ENCODE measurements around the gene FBXL16. TPM values are rescaled to one million over a fixed set of nuclear protein-coding genes. Genes with fewer than 3 reads are reported as not detected.
A peak's percentile ranks its signal among the peaks of the same experiment; 100 is the strongest.

The FBXL16 gene
- total and polyA plus RNA-seq, 9 of the 15 experiments (the other 6 are each of a cell fraction or from before 2014, with no cell fraction given), result 0.21 to 8.2 (median 1.7) TPM

DNA sequence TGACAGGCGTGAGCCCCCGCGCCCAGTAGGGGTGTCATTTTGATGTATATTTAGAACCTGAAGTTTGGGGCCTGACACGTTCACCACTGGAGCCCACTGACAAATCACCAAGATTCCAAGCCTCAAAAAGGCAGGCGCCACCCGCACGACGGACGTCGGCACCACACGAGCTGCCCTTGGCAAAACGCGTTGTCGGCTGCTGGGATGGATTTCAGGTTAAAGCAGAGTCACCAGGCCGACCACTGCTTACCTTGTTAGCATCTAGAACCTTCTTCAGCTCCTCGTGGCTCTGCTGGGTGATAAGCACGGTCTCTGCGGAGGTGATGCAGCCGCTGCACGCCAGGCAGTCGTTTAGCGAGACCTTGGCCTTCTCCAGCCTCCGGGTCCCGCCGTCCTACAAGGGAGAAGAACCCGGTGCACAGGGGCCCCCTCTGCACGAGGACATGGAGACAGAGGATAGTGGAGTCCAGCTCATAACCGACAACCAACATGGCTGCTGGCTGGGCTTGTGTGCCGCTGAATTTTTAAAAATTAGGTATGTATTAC lies 31.4 kb upstream of the FBXL16 start:
- no peak for FAIRE-seq
- no peak for ATAC-seq
- Histone ChIP-seq H3K9me1 (ENCODE audit: control insufficient read depth, insufficient read depth, low read length) (peaks cover 6% of the 10 kb centered on the region), H2AFZ (ENCODE audit: low read depth, low read length) (no peak overlapping the region), H3K36me3 (ENCODE audit: control insufficient read depth, insufficient read depth, low read length) (peaks cover 70% of the 10 kb centered on the region; the same call in 2 of the 3 replicates), H3K4me2 (ENCODE audit: insufficient read depth, low read length) (no peak overlapping the region), H3K4me3 (no peak overlapping the region), H3K9ac (ENCODE audit: insufficient read depth in 1 of 2, low read depth in 2 of 2, low read length in 2 of 2) (peak overlapping the region in 1 of 2 experiments; percentile 62; a peak in 2 of 4 replicates), H3K4me1 (replicated peaks in 1 of 2; ENCODE audit: control insufficient read depth in 2 of 2, insufficient read depth in 2 of 2, low read length in 2 of 2) (peaks cover 18 to 88% of the 10 kb centered on the region in 2 experiments), H3K27ac (ENCODE audit: extremely low read depth, low read depth, low read length) (peak overlapping the region; percentile 66), H3K79me2 (ENCODE audit: control insufficient read depth, insufficient read depth, low read length) (peaks cover 15% of the 10 kb centered on the region), H4K20me1 (replicated peaks; ENCODE audit: control insufficient read depth, insufficient read depth, low read length) (no peaks in the 10 kb centered on the region; the same call in 1 of the 2 replicates), H3K27me3 (ENCODE audit: control insufficient read depth in 2 of 2, insufficient read depth in 2 of 2, low read length in 2 of 2) (no peaks in the 10 kb centered on the region), H3K9me3 (replicated peaks; ENCODE audit: control insufficient read depth, insufficient read depth, low read depth, low read length) (no peaks in the 10 kb centered on the region)
- ChIA-PET POLR2A (interaction anchor here (0.5 to 3.5 kb wide), 2 partner anchors 13 to 109 kb away, joined by 3 to 25 read pairs; partner anchors contain the start of gene CCDC78), CTCF (ENCODE audit: low intra/inter-chr PET ratio) (no interaction called here)
- intact Hi-C loops (cut with micrococcal nuclease), result no loop called here
- in situ Hi-C loops (cut with MboI), result no loop called here
- DNase-seq (ENCODE audit: extremely low read depth in 1 of 4, low spot score in 3 of 4), result no peak
- BruUV-seq (replicated peaks), result no TSS peak
- peak; percentile 57 for TF ChIP-seq WHSC1 (IDR thresholded peaks at IDR 0.05; ENCODE audit: low read length)
- no peak for TF ChIP-seq RFX7 (CRISPR knock-in tag; IDR thresholded peaks at IDR 0.05)
- TF ChIP-seq POLR2B (IDR thresholded peaks at IDR 0.05; ENCODE audit: low read depth, partially characterized antibody), result no peak
- TF ChIP-seq, protein P1, sequence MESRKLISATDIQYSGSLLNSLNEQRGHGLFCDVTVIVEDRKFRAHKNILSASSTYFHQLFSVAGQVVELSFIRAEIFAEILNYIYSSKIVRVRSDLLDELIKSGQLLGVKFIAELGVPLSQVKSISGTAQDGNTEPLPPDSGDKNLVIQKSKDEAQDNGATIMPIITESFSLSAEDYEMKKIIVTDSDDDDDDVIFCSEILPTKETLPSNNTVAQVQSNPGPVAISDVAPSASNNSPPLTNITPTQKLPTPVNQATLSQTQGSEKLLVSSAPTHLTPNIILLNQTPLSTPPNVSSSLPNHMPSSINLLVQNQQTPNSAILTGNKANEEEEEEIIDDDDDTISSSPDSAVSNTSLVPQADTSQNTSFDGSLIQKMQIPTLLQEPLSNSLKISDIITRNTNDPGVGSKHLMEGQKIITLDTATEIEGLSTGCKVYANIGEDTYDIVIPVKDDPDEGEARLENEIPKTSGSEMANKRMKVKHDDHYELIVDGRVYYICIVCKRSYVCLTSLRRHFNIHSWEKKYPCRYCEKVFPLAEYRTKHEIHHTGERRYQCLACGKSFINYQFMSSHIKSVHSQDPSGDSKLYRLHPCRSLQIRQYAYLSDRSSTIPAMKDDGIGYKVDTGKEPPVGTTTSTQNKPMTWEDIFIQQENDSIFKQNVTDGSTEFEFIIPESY (CRISPR knock-in tag; IDR thresholded peaks at IDR 0.05), result peak; percentile 80
- no peak for TF ChIP-seq ZFX (CRISPR knock-in tag; IDR thresholded peaks at IDR 0.05)
- no peak for TF ChIP-seq MTF1 (CRISPR knock-in tag; IDR thresholded peaks at IDR 0.05; ENCODE audit: borderline replicate concordance)
- TF ChIP-seq FUS (optimal IDR thresholded peaks at IDR 0.05; ENCODE audit: low read depth, low read length), result no peak
- TF ChIP-seq ZNF583 (CRISPR knock-in tag; IDR thresholded peaks at IDR 0.05), result no peak
- TF ChIP-seq FOXJ3 (CRISPR knock-in tag; IDR thresholded peaks at IDR 0.05), result no peak
- peak in 1 of 3 experiments; percentile 9 for TF ChIP-seq YY1 (IDR thresholded peaks at IDR 0.05; ENCODE audit: borderline replicate concordance in 1 of 3, control insufficient read depth in 1 of 3, extremely low read depth in 1 of 3, insufficient read depth in 3 of 3, insufficient read length in 1 of 3, insufficient replicate concordance in 2 of 3, low read depth in 1 of 3, low read length in 2 of 3)
- TF ChIP-seq HEY1 (CRISPR knock-in tag; IDR thresholded peaks at IDR 0.05; ENCODE audit: borderline replicate concordance), result no peak
- 92% methylated on average over 28 of the region's 29 CpGs for whole genome bisulfite sequencing (ENCODE audit: insufficient coverage, low coverage, missing lambda C conversion rate)

Data from K562 (cell line).